Islet of Langerhans (tissue), 1 donor: Measurements from ENCODE around the gene SYT3.

Source experiments
- FAIRE-seq: peaks from one replicate; lab custom pipeline; 2011; peaks lifted over from hg19 to GRCh38; lab: Jason Lieb, UNC

SYT3 gene

GRCh38 chr19:50661766-50662650 is 22.3 kb upstream of the SYT3 start:
- FAIRE-seq: no peak

- FAIRE-seq: no peak
Measured at GRCh38 chr19:50661023-50661422, 21.3 kb upstream of the SYT3 start.

GRCh38 chr19:50660088-50660366 is 20.3 kb upstream of the SYT3 start:
- no peak for FAIRE-seq

GRCh38 chr19:50659318-50660087 is 19.8 kb upstream of the SYT3 start:
- FAIRE-seq: no peak

- no peak for FAIRE-seq
Measured at GRCh38 chr19:50658441-50659317, 19.0 kb upstream of the SYT3 start.

- FAIRE-seq: no peak
Measured at GRCh38 chr19:50657712-50658440, 18.2 kb upstream of the SYT3 start.

GRCh38 chr19:50657222-50657669 is 17.6 kb upstream of the SYT3 start:
- FAIRE-seq: no peak

- FAIRE-seq: no peak
Measured at GRCh38 chr19:50654882-50655281, 15.2 kb upstream of the SYT3 start.

- no peak for FAIRE-seq
Measured at GRCh38 chr19:50652722-50653121, 13.0 kb upstream of the SYT3 start.

- FAIRE-seq: no peak
Measured at GRCh38 chr19:50651174-50651573, 11.5 kb upstream of the SYT3 start.

GRCh38 chr19:50649433-50650391 is 10.0 kb upstream of the SYT3 start, which contains the start of gene C19orf81:
Gene C19orf81 (plus strand): TSS chr19:50649445. CDS start chr19:50649445, 0 bp downstream.
- FAIRE-seq: no peak

GRCh38 chr19:50648659-50649058 is 9.0 kb upstream of the SYT3 start:
- FAIRE-seq: no peak

- FAIRE-seq: no peak
Measured at GRCh38 chr19:50647879-50648615, 8.4 kb upstream of the SYT3 start.

- FAIRE-seq: no peak
Measured at GRCh38 chr19:50646074-50646807, 6.6 kb upstream of the SYT3 start.

- FAIRE-seq: no peak
Measured at GRCh38 chr19:50645107-50645506, 5.4 kb upstream of the SYT3 start.

- no peak for FAIRE-seq
Measured at GRCh38 chr19:50644315-50644915, 4.7 kb upstream of the SYT3 start.

- FAIRE-seq: no peak
Measured at GRCh38 chr19:50640368-50640767, 687 bp upstream of the SYT3 start.

GRCh38 chr19:50638600-50638999 is 1.1 kb downstream of the SYT3 start:
- no peak for FAIRE-seq
